ENCODE data around the gene HVCN1.

HVCN1 gene

DNA sequence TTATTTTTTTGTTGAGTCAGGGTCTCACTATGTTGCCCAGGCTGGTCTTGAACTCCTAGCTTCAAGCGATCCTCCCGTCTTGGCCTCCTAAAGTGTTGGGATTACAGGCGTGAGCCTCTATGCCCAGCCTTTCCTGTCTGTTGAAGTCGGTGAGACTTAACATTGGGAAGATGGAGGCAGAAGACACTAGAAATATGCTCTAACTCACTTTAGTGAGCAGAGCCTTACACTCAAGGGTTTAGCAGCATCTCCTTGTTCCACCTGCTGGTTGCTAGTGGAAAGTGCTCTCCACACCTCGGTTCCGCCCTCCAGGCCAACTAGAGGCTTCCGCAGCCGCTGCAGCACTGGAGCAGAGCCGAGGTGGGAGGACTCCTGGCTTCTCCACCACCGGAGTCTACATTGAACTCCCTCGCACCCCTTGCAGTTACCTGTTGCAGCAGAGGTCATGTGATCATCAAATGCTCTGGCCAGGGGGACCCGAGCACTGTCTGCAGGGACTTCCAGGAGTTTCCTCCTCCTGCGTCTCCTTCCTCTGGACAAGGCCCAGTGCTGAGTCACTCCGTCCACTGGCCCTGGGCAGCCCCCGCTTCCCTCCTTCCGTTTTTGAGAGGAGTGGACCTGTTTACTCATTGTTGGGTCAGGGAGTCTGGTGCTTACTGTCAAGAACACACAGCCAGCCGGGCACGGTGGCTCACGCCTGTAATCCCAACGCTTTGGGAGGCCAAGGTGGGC is 9.4 kb upstream of the HVCN1 start:
- DNase-seq, result peak; percentile 86

DNA sequence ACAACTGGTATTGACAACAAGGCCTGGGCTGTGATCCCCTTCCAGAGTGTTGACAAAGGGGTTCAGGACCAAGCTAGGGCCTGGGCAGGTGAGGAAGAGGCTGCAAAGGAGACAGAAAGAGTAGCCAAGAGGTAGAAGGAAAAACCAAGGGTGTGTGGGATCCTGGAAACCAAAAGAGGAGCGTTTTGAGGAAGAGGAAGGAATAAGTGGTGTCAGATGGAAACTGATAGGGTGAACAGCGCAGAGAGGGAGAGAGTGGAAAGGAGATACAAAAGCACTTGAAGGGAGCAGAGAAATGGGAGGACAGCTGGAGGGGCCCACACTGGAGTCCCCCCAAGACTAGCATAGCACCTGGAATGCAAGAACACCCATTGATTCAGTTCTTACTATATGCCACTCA is 8.3 kb upstream of the HVCN1 start:
- DNase-seq, result no peak

DNA sequence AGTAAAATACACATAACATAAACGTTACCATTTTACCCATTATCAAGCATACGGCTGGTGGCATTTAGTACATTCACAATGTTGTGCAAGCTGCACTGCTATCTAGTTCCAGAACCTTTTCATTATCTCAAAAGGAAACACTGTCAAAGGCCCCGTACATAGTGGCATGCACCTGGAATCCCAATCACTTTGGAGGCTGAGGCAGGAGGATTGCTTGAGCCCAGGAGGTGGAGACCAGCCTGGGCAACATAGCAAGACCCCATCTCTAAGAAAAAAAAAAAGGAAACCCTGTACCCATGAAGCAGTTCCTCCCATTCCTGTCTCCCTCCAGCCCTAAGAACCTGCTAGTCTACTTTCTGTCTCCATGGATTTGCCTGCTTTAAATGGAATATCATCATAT is 7.4 kb upstream of the HVCN1 start:
- DNase-seq, result no peak

DNA sequence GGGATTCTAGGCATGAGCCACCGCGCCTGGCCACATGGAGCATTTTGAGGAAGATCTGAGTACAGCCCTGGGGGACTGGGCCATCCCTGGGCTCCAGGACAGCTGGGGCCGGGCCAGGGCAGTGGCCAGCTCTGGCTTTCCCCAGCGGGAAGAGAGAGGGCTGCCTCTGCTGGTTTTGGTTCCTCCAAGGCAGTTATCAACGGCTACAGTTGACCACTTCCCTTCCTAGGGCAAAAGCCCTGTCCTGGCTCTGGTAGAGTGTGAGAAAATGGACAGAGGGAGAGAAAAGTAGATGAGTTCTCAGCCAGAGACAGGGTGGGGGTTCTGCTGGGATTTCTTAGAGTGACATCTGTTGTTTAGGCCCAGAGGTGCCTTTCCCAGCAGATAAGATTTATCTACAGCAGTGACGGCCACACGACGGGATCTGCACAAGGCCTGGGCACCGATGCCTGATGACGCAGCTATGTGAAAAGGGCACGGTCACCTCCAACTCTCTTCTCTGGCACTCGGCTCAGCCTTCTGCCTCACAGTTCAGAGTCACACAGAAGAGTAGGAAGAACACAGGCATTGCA is 5.5 kb upstream of the HVCN1 start:
- no peak for DNase-seq

DNA sequence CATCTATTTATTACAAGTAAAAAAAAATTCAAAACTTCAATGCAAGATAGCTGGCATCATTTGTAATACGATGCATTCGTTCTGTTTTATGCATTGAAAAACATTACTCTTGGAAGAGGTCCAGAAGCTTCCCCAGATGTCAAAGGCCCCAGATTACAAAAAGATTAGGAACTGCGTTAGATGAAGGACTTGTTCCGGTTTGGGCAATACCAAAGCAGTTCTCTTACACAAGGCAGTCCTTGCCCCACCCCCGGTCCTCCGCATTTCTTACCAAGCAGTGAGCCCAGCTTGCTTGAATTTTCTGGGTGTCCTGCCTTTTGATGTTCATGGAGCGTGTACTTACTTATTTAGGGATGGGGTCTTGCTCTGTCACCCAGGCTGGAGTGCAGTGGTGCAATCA is 4.8 kb upstream of the HVCN1 start:
- no peak for DNase-seq

DNA sequence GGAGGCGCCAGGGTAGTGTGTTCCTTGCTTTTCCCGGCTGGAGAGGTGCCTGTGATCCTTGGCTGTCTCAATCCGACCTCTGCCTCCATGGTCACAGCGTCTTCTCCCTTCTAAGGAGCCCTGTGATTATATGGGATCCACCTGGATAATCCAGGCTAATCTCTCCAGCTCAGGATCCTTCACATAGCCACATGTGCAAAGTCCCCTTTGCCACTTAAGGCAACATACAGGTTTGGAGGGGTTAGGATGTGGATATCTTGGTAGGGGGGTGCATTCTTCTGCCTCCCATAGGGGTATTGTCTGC is 1.2 kb upstream of the HVCN1 start:
- no peak for DNase-seq

DNA sequence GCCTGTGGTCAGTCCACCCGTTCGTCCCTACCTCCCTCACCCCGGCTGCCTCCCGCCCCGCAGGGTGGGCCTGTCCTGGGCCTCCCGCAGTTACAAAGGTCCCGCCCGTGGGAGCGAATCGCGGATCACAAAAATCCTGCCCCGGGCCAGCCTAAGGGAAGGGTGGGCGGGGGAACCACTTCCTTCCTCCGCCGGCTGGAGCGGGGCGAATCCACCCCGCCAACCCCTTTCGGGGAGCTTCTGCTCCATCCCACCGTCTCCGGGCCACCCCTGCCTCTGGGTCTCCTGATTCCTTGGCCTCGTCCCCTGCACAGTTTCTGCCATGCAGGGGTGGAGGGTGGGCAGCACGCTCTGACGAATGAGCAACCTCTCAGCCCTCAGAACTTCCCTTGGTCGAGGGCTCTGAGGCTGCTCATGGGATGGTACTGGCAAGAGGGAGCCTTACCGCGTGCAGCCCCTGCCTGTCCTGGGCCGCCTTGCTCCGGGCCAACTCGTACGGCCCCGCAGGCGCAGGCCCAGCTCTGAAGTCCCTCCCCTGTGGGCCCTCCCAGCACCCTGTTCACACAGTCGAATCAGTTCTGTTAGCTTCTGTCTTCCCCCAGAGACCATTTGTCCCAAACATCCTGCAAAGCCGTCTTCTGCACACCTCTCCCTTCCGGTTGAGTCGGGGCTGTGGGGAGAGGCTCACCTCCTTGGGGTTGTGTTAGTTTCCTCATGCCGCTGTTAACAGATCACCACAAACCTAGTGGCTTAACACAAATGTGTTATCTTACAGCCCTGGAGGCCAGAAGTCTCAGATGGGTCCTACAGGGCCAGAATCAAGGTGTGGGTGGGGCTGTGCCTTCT is 589 bp upstream of the HVCN1 start:
- peak; percentile 65 for DNase-seq

DNA sequence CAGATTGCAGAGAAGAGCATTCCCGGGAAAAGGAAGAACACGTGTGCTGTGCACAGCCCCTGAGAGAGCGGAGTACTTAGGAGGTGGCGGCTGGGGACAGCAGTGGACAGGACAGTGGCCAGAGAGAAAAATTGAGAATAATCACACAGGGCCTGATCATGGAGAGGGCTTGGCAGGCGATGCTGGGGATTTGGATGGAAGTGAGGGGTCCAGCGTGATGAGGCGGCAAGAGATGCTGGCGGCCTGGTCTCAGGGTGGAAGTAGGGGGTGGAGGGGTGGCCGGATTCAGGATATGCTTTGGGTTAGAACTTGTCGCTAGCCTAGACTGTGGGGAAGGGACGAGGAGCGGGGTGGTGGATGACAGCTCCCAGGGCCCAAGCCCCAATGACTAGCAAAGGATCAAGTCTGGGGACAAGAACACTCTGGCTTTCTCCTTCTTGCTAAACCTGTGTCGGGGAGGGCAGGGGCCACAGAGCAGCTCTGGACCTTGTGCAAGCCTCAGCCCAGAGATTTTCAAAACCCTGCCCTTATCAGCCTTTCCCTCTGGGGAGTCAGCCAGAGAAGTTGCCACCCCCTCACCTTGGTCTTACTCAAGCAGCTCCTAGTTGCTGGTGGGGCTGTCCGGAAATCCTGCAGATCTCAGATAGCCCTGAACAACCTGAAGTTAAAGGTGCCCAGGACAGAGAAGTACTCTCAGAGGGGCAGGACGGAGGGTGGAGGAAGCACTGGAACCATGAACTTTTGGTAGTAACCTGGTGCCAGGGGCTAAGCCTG is 1.3 kb downstream of the HVCN1 start:
- DNase-seq, result no peak

DNA sequence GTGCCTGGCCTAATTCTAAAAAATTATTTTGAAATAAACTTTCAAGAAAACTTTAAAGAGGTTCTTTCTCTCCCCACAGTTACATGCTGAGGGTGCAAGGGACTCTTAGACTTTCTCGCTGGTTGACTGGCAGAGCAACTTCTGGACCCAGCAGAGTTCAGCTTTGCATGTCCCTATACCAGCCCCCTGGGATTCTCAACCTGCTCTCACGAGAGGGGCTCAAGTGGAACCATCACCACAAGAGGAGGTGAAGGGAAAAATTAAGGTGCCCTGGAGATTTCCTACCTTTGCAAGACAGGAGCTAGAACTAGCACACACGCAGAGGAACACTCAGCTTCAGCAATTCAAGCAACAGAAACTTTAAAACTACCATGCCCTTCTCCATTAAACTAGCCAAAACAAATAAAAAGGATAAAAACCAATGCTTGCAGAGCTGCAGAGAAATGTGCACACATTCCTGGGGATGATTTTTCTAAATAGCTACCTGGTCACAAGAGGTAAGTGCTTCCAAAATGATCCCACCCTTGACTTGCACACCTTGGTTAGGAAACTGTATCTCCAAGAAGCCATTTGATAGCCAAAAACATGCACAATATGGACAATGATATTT is 2.5 kb downstream of the HVCN1 start:
- DNase-seq, result no peak

DNA sequence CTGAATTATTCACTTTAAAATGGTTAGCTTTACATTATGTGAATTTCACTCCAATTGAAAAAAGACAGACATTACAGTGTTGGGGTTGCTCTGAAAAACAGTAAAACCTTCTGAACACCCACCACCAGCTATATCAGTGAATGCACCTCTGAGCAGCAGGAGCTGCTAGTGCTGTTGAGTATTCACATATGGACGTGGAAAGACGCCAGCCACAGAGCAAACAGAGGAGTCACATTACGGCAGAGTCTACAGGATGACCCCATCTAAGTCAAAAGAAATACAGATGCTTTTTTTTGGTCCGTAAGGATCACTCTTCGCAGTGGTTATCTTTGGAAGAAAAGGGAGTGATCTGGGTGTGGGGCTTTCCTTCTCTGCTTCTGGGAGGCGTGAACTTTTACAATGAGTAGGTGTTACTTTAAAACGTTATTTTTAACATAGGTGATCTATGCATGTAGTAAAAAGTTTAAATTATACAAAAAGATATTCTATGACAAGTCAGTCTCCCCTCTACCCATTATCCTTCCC is 4.5 kb downstream of the HVCN1 start:
- no peak for DNase-seq

DNA sequence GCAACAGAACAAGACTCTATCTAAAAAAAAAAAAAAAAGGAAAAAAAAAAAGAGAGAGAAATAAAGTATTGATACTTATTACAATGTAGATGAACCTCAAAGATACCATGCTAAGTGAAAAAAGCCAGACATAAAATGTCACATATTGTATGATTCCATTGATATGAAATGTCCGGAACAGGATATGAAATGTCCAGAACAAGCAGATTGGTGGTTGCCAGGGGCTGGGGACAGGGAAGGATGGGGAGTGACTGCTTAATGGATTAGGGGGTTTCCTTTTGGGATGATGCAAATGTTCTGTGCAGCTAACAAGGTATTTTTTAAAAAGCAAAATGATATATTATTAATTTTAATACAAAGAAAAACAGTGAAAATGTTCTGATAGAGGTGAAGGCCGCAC is 5.0 kb downstream of the HVCN1 start:
- no peak for DNase-seq

DNA sequence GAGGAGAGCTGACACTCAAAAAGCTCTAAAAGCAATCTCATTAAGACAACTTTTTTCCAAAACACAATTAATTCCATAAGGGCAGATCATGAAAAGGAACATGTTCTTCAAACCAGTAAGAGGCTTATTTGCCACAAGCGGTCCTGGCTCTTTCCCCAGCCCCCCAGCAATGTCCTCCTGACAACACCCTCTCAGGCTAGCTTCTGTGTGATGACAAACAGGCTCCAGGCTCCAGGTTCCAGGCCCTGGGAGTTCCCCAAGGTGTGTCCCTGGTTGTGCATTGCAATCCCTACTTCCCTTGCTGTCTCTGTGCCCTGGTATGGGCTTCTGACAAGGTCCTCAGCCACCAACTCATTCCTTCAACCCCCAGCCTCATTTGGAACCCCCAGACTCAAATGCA is 8.9 kb downstream of the HVCN1 start:
- no peak for DNase-seq

DNA sequence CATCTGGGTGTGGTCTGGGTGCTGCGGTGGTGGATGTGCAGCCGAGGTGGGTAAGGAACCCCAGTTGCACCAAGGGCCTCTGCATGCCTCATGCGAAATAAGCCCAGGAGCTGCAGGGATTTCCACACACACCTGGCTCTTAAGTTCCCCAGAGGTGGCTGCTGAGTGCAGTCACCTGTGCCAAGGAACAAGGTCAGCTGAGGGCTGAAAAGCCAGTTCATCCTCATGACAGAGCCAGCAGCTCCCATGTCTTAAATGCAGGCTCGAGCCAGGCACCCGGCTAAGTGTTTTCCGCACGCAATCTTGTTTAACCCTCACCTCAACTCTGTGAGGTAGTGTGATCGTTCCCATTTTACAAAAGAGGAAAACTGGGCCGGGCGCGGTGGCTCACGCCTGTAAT is 9.7 kb downstream of the HVCN1 start:
- DNase-seq, result no peak

DNA sequence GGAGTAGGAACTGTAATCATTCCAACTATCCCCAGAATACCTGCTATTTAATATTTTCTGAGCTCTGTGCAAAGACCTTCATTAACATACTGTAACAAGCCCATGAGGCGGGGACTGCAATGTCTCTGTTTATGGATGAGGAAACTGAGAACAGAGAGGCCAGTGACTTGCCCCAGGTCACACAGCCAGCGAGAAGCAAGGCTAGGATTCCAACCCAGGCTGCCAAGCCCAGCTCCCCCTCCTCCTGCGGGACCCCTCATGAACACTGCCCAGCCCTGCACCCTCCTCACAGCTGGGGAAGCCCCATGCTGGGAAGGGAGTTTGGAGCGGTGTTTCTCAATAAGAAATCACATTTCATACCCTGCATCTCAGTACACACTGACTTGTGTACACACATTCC is 10.9 kb downstream of the HVCN1 start:
- no peak for DNase-seq

DNA sequence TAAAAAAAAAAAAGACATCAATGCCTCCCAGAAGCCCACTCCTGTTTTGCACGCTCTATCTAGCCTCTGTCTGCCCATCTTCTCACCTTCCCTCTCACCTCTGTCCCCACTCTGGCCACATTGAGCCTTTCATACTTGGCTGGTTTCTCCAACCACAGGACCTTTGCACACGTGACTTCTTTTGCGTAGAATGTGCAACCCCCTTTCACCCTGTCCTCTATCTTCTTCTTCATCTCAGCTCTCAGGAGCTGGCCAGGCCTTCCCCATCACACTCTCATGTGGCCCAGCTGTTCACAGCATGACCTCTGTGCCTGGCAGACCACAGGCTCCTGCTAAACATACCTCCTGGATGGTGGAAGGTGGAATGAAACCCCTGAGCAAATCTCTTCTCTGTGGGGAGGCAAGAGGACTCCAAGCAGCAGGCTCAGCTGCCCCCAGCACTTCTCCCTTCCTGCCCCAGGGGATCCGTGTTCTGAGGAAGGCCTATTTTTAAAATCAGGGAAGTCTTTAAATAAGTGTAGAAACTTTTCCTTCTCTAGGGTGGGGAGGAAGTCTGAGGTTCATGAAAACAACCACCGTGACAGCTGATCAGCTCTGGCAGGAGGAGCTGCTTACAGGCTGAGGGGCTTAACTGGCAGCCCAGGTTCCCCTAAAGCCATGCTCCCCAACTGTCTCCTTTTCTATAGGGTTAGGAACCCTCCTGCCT is 11.6 kb downstream of the HVCN1 start:
- DNase-seq, result no peak

DNA sequence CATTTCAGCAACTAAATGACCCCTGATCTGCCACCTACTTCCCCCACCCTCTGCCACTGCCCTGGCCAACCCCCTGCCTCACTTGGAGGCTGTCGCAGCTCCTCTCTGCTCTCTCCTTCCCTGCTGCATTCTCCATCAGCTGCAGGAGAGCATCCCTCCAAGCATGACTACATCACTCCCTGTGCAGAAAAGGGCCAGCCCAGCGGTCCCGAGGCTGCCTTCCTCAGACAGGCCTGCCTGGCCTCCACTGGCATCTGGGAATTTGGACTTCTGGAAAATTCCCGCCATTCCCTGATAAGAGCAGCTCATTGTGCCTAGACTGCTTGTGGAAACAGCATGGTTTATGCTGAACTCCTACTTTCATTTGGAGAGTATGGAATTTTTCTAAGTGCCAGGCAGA is 12.7 kb downstream of the HVCN1 start:
- no peak for DNase-seq

DNA sequence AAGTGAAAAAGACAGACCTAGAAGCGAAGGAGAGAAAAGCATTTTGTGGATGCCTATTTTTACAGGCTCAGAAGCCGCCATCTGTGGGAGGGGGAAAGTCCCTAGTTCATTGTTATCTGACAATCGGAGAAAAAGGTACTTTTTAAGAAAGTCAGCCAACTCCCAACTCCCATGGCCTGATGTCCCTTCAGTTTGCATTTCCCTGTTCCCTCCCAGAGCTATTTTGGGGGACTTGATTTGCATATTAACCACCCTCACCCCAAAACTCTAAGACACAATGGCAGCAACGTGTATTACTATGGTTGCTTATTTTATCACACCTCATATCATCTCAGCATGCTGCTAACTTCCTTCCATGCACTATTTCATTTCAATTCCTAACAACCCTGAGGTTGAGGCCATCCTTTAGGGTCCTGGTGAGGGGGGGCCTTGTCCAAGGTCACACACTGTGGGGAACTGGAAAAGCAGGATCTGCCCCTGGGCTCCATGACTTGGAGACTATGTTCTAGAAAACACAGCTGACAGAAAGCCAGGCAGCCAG is 18.7 kb downstream of the HVCN1 start:
- peak; percentile 44 for DNase-seq

DNA sequence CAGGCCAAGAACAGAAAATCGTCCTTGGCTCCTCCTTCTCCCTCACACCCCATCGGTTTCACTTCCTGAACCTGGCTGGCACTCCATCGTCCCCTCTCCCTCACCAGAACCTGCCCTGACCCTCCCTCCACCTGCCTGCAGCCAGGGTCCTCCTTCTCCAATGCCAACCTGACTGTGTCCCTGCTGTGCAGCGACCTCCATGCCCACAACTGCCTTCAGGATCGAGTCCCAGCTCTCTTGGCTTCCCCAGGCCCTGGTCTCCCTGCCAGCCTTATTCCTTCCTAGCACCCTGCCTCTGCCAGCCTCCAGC is 19.8 kb downstream of the HVCN1 start:
- no peak for DNase-seq

DNA sequence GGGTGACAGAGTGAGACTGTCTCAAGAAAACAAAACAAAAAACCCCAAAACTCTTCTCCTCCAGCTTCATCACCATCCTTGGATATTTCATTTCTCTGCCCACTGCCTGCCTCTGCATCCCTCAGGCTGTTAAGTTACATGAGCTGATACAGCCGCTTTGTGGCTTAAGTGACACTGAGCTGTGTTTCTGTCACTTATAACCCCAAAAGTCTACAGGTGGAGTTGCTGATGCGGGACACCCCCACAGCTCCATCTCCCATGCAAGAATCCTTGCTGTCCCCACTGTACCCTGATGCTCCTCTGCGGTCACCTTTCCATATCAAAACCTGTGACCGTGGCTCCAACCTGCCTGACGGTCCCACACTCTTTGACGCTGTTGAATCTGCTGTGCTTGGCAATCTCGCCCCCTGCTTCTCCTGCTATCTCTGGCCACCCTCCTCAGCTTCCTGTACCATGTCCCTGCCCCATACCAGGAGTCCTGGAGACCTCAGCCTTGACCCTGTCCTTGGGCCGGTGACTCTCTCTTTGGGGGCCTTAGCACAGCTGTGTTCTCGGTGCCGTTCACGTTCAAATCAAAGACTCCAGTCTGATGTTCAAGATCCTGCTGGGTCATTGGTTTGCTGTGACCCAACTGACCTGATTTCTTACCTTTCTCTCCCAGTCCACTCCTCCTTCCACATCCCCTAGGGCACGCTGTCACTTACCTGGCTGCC is 20.3 kb downstream of the HVCN1 start:
- DNase-seq, result no peak

DNA sequence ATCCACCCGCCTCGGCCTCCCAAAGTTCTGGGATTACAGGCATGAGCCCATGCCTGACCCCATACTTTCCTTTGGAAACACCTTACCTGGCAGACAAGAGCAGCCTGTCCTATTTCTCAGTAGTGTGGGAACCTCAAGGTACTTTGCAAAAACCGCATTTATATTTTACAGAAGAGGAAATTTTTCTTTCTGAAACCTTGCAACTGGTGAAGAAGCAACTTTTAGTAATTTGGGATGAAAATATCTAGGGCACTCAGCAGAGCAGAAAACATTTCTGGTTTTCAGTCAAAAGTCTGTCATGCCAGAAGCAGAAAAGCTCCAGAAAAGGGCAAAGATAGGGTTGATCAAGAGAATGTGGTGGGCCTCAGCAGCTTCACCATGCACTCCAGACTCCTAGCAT is 21.2 kb downstream of the HVCN1 start:
- no peak for DNase-seq

DNA sequence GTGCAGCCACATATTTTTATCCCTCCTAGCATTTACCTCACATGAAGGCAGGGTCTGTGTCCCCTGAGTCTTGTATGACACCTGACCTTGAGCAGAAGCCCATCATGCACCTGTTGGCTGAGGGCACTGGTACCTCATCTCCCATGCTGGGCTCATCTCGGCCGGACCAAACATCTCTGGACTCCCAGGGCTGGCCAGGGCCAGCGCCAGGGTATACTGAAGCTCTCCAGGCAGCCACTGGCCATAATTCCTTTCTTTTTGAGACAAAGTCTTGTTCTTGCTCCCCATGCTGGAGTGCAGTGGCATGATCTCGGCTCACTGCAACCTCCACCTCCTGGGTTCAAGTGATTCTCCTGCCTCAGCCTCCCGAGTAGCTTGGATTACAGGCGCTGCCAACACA is 22.0 kb downstream of the HVCN1 start:
- no peak for DNase-seq
